ENCODE measurements around the gene ERG28.
A peak's percentile ranks its signal among the peaks of the same experiment; 100 is the strongest.

GRCh38 chr14:75661499-75661814, 781 bp upstream of the ERG28 start:
- TF ChIP-seq YY2 (tag by site-specific recombination; IDR thresholded peaks at IDR 0.05) (no peak), ZNF114 (tag by site-specific recombination; IDR thresholded peaks at IDR 0.05) (no peak), SCRT2 (tag by site-specific recombination; IDR thresholded peaks at IDR 0.05) (no peak), ZNF777 (tag by site-specific recombination; IDR thresholded peaks at IDR 0.05; ENCODE audit: borderline replicate concordance) (no peak), ZNF776 (tag by site-specific recombination; IDR thresholded peaks at IDR 0.05; ENCODE audit: borderline replicate concordance) (no peak), PRDM10 (tag by site-specific recombination; IDR thresholded peaks at IDR 0.05) (no peak), ZNF76 (tag by site-specific recombination; IDR thresholded peaks at IDR 0.05; ENCODE audit: borderline replicate concordance, low read depth) (0 out of 2 replicates have a peak, but pooled peaks have one; percentile 53), YY1 (tag by site-specific recombination; IDR thresholded peaks at IDR 0.05) (no peak)
- TF ChIP-seq, protein P1, sequence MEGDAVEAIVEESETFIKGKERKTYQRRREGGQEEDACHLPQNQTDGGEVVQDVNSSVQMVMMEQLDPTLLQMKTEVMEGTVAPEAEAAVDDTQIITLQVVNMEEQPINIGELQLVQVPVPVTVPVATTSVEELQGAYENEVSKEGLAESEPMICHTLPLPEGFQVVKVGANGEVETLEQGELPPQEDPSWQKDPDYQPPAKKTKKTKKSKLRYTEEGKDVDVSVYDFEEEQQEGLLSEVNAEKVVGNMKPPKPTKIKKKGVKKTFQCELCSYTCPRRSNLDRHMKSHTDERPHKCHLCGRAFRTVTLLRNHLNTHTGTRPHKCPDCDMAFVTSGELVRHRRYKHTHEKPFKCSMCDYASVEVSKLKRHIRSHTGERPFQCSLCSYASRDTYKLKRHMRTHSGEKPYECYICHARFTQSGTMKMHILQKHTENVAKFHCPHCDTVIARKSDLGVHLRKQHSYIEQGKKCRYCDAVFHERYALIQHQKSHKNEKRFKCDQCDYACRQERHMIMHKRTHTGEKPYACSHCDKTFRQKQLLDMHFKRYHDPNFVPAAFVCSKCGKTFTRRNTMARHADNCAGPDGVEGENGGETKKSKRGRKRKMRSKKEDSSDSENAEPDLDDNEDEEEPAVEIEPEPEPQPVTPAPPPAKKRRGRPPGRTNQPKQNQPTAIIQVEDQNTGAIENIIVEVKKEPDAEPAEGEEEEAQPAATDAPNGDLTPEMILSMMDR (tag by site-specific recombination; IDR thresholded peaks at IDR 0.05), result no peak
- TF ChIP-seq, protein P2, sequence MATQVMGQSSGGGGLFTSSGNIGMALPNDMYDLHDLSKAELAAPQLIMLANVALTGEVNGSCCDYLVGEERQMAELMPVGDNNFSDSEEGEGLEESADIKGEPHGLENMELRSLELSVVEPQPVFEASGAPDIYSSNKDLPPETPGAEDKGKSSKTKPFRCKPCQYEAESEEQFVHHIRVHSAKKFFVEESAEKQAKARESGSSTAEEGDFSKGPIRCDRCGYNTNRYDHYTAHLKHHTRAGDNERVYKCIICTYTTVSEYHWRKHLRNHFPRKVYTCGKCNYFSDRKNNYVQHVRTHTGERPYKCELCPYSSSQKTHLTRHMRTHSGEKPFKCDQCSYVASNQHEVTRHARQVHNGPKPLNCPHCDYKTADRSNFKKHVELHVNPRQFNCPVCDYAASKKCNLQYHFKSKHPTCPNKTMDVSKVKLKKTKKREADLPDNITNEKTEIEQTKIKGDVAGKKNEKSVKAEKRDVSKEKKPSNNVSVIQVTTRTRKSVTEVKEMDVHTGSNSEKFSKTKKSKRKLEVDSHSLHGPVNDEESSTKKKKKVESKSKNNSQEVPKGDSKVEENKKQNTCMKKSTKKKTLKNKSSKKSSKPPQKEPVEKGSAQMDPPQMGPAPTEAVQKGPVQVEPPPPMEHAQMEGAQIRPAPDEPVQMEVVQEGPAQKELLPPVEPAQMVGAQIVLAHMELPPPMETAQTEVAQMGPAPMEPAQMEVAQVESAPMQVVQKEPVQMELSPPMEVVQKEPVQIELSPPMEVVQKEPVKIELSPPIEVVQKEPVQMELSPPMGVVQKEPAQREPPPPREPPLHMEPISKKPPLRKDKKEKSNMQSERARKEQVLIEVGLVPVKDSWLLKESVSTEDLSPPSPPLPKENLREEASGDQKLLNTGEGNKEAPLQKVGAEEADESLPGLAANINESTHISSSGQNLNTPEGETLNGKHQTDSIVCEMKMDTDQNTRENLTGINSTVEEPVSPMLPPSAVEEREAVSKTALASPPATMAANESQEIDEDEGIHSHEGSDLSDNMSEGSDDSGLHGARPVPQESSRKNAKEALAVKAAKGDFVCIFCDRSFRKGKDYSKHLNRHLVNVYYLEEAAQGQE (tag by site-specific recombination; IDR thresholded peaks at IDR 0.05), result no peak
- TF ChIP-seq, protein P3, sequence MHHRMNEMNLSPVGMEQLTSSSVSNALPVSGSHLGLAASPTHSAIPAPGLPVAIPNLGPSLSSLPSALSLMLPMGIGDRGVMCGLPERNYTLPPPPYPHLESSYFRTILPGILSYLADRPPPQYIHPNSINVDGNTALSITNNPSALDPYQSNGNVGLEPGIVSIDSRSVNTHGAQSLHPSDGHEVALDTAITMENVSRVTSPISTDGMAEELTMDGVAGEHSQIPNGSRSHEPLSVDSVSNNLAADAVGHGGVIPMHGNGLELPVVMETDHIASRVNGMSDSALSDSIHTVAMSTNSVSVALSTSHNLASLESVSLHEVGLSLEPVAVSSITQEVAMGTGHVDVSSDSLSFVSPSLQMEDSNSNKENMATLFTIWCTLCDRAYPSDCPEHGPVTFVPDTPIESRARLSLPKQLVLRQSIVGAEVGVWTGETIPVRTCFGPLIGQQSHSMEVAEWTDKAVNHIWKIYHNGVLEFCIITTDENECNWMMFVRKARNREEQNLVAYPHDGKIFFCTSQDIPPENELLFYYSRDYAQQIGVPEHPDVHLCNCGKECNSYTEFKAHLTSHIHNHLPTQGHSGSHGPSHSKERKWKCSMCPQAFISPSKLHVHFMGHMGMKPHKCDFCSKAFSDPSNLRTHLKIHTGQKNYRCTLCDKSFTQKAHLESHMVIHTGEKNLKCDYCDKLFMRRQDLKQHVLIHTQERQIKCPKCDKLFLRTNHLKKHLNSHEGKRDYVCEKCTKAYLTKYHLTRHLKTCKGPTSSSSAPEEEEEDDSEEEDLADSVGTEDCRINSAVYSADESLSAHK (tag by site-specific recombination; IDR thresholded peaks at IDR 0.05), result no peak

Data from HEK293 (cell line).